Gastroesophageal sphincter (tissue), 4 donors: ENCODE results near the gene PNPO. TPM values are rescaled to one million over a fixed set of nuclear protein-coding genes. Genes with fewer than 3 reads are reported as not detected.

Experiments
- ATAC-seq: fragments of 150-250 bp; one replicate; pipeline ENCODE4 v1.9.1; 2016; ENCODE audit warnings: mild to moderate bottlenecking, moderate library complexity
- H3K27ac ChIP-seq, 4 donors: fragments of 200-600 bp; sonication (generic) in 3 of 4; 1 replicate in 3 of 4; 2 replicates in 1 of 4; pipeline ENCODE4 v1.5.1; 2016 to 2019
- H3K27me3 ChIP-seq: fragments of 200-600 bp; sonication (generic); one replicate; pipeline ENCODE4 v1.5.1; 2019
- H3K36me3 ChIP-seq, 2 donors: fragments of 200-600 bp; sonication (generic); one replicate each; pipeline ENCODE4 v1.5.1; 2019; ENCODE audit warnings: control low read depth in 1 of 2
- H3K4me1 ChIP-seq, 3 donors: fragments of 200-600 bp; sonication (generic); 1 replicate in 2 of 3; 2 replicates in 1 of 3; pipeline ENCODE4 v1.5.1; 2016 to 2019; ENCODE audit warnings: control low read depth in 2 of 3
- H3K4me3 ChIP-seq, 2 donors: fragments of 200-600 bp; sonication (generic); one replicate each; pipeline ENCODE4 v1.5.1; 2019; ENCODE audit warnings: mild to moderate bottlenecking in 1 of 2, moderate library complexity in 1 of 2
- H3K9me3 ChIP-seq, 3 donors: fragments of 200-600 bp; sonication (generic); one replicate each; pipeline ENCODE4 v1.5.1; 2017 to 2019; ENCODE audit warnings: control low read depth in 2 of 3
- CTCF ChIP-seq, 4 experiments: fragments of 200-600 bp in 2 of 4; fragments of 450-650 bp in 2 of 4; sonication (generic) in 1 of 4; IDR thresholded peaks; one replicate each; pipeline ENCODE4 v1.5.1; 2017 to 2019; ENCODE audit warnings: antibody characterized with exemption in 4 of 4, mild to moderate bottlenecking in 2 of 4, moderate library complexity in 2 of 4
- EP300 ChIP-seq: sonication (generic); formaldehyde crosslinking; IDR thresholded peaks from one replicate; pipeline ENCODE4 v1.6.1; 2017; ENCODE audit warnings: antibody characterized with exemption, mild to moderate bottlenecking
- POLR2A ChIP-seq, 2 donors: fragments of 450-650 bp; IDR thresholded peaks; one replicate each; pipeline ENCODE4 v1.6.1; 2017; ENCODE audit warnings: antibody characterized with exemption in 2 of 2, mild to moderate bottlenecking in 2 of 2, moderate library complexity in 1 of 2
- POLR2AphosphoS5 ChIP-seq: sonication (generic); formaldehyde crosslinking; IDR thresholded peaks from one replicate; pipeline ENCODE4 v1.6.1; 2017; ENCODE audit warnings: antibody characterized with exemption
- WGBS, 2 donors: methylation state at CpG; one replicate each; pipeline ENCODE4 v1.1.5; 2018; ENCODE audit warnings: low coverage in 1 of 2; 5-methylcytosine and 5-hydroxymethylcytosine counted together
- total RNA-seq, 4 donors: library from RNA; depleted of rRNA; stranded (reverse); fragments of >200 nt; gene quantifications; one replicate each; pipeline ENCODE4 v1.1.0, GENCODE V29; 2016

Gene PNPO
- total RNA-seq, 4 donors from 2014 or later: 20.3 to 43.9 (median 21.9) TPM

GRCh38 chr17:47964856-47965255 lies 23.5 kb downstream of the PNPO start:
- Histone ChIP-seq H3K36me3 (peaks cover 0 to 4% of the 10 kb centered on the region in 2 donors), H3K4me1 (peaks cover 0 to 7% (median 0%) of the 10 kb centered on the region in 3 donors), H3K27me3 (no peaks in the 10 kb centered on the region), H3K27ac (no peak overlapping the region), H3K4me3 (no peak overlapping the region), H3K9me3 (no peaks in the 10 kb centered on the region)
- WGBS, 2 donors: 90 to 95% methylated on average over 4 of the region's 5 CpGs
- ATAC-seq: no peak
- no peak for TF ChIP-seq POLR2AphosphoS5
- TF ChIP-seq POLR2A (IDR thresholded peaks at IDR 0.05): no peak
- no peak for TF ChIP-seq EP300
- TF ChIP-seq CTCF (IDR thresholded peaks at IDR 0.05): no peak

- Histone ChIP-seq H3K27me3 (no peaks in the 10 kb centered on the region), H3K27ac (peak overlapping the region in 1 of 4 donors; percentile 11), H3K9me3 (no peaks in the 10 kb centered on the region), H3K36me3 (peaks cover 0 to 4% of the 10 kb centered on the region in 2 donors), H3K4me3 (no peak overlapping the region), H3K4me1 (peaks cover 0 to 13% (median 0%) of the 10 kb centered on the region in 3 donors)
- no peak for TF ChIP-seq POLR2A (IDR thresholded peaks at IDR 0.05)
- no peak for TF ChIP-seq POLR2AphosphoS5
- no peak for TF ChIP-seq CTCF (IDR thresholded peaks at IDR 0.05)
- no peak for TF ChIP-seq EP300
- 40 to 71% methylated on average over 1 of the region's 1 CpG for WGBS, 2 donors
- no peak for ATAC-seq
Observed at GRCh38 chr17:47966079-47966519, 24.7 kb downstream of the PNPO start.

- TF ChIP-seq CTCF (IDR thresholded peaks at IDR 0.05) (no peak), POLR2AphosphoS5 (no peak), EP300 (no peak), POLR2A (IDR thresholded peaks at IDR 0.05) (no peak)
- no peak overlapping the region for H3K4me3 ChIP-seq
- ATAC-seq: no peak
- H3K9me3 ChIP-seq: no peaks in the 10 kb centered on the region
- H3K27me3 ChIP-seq: no peaks in the 10 kb centered on the region
- H3K36me3 ChIP-seq: peaks cover 0 to 4% of the 10 kb centered on the region in 2 donors
- peaks cover 0 to 28% (median 9%) of the 10 kb centered on the region in 3 donors for H3K4me1 ChIP-seq
- 44% methylated on average over 1 of the region's 5 CpGs; no CpG with 5 or more reads in 1 of the 2 donors for WGBS, 2 donors
- H3K27ac ChIP-seq: no peak overlapping the region
Observed at GRCh38 chr17:47967607-47968252, 26.4 kb downstream of the PNPO start.

- TF ChIP-seq POLR2A (IDR thresholded peaks at IDR 0.05) (no peak), CTCF (IDR thresholded peaks at IDR 0.05) (no peak), EP300 (no peak), POLR2AphosphoS5 (no peak)
- Histone ChIP-seq H3K4me1 (peaks cover 0 to 28% (median 9%) of the 10 kb centered on the region in 3 donors), H3K4me3 (no peak overlapping the region), H3K36me3 (peaks cover 0 to 7% of the 10 kb centered on the region in 2 donors), H3K9me3 (no peaks in the 10 kb centered on the region), H3K27me3 (no peaks in the 10 kb centered on the region), H3K27ac (no peak overlapping the region)
- no peak for ATAC-seq
- 82 to 83% methylated on average over 2 to 5 of the region's 5 CpGs for WGBS, 2 donors
Observed at GRCh38 chr17:47968836-47969235, 27.5 kb downstream of the PNPO start.
